GM21367 (cell line): Measurements from ENCODE around the gene DCDC2B.
A peak's percentile ranks its signal among the peaks of the same experiment; 100 is the strongest.
"Not testable (repeated sequence)": the region's sequence is repeated elsewhere in the genome, so short reads cannot be mapped to it uniquely, and the experiment has no call there.

Experiments used
- ATAC-seq: cut with Tn5 transposase; IDR thresholded peaks from one replicate; pipeline ENCODE4 v1.9.1; 2021; ENCODE audit not compliant: unreplicated experiment

DCDC2B gene

DNA sequence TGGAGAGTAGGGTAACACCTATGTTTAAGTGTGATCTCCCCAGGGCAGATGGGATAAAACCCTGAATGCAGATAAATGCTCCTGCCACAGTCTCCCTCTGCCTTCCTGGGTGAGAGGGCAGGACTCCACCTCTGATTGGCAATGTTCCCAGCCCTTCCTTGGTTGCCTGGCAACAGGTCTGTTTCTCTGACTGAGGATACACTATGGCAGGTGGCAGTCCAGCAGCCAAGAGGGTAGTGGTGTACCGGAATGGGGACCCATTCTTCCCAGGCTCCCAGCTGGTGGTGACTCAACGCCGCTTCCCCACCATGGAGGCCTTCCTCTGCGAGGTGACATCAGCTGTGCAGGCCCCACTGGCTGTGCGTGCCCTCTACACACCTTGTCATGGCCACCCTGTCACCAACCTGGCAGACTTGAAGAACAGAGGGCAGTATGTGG lies at the start of gene DCDC2B:
Gene DCDC2B (plus strand): TSS at position 199 of the 438 bp plus-strand sequence. CDS start 5 bp downstream, at position 204.
- no peak for ATAC-seq

DNA sequence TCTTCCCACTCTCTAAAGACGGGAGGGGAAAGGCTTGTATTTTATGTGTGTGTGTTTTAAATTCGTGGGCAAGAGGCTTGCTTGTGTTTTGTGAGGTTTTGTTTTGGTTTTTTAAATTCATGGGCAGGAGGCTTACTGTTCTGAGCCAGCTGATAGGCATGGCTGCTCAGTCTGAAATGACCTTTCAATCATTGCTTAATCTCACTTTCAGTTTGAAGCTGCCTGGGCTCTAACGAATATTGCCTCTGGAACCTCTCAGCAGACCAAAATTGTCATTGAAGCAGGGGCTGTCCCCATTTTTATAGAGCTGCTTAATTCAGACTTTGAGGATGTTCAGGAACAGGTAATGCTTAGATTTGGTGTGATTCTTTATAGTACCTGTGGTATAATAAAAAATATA lies 49.7 kb upstream of the DCDC2B start:
- no peak for ATAC-seq

DNA sequence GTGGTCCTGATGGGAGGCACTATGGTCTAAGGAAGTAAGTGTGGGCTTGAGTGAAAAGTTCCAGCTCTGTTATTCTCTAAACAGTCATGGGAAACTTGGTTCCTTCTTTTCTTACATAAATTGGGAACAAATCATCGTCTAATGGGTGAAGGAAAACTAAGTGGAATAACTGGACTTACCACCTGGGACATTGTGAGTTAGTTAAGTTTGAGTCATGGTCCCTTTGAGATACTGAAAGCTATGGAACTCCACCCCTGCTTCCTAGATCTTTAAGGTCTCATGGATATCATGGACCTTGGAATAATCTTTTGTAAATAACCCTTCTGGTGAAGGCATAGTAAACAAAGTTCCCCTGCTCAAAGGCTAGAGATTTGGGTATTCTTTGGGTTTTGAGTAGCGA lies 45.5 kb upstream of the DCDC2B start:
- no peak for ATAC-seq

DNA sequence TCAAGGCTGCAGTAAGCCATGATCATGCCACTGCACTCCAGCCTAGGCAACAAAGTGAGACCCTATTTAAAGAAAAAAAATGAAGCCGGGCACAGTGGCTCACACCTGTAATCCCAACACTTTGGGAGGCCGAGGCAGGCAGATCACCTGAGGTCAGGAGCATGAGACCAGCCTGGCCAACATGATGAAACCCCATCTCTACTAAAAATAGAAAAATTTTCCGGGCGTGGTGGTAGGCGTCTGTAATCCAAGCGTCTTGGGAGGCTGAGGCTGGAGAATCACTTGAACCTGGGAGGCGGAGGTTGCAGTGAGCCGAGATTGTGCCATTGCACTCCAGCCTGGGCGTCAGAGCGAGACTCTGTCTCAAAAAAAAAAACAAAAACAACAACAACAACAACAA lies 43.3 kb upstream of the DCDC2B start:
- ATAC-seq = not testable (repeated sequence)

DNA sequence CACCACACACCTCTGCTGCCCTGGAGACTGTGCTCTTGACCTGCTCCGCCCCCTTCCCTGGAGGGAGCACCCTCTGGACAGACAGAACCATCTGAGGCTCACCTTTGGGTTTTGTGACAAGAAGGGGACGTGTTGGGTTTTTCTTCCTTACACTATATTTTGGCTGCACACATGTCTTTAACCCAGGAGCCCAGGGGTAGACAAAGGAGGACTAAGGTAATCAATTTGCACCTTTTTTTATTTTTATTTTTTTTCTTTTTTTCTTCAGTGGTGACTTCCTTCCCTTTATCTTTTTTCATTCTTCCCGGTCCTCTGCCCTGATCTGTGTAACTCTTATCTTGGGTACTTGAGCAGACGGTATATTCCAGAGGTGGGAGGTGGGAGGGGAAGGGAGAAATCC lies 37.9 kb upstream of the DCDC2B start:
- no peak for ATAC-seq

DNA sequence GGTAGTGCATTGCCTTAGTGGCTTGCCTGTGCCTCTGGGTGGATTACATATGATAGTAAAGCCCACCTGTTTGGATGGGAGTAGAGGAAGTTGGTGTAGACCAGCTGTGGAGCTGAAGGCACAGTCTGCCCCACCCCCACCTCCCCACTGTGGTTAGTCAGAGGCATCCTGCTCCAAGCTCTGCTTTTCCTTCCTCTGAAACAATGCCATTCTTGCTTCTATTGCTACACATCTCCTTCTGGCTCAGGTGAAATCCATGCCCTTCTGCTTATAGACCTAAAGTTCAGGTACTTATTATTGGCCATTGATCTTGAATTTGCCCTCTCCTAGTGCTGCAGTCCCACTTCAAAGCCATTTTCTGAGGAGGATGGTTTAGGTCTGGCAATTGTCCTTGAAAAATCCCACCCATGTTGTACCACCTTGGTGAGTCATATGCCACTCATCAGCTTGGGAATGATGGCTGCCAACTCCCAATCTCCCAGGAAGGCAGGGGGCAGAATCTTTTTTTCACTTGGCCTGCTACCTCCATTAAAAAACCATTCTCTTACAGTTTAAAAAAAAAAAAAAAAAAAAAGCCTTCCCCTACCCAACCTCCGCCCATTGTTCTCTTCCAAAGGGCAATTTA lies 36.2 kb upstream of the DCDC2B start:
- no peak for ATAC-seq

DNA sequence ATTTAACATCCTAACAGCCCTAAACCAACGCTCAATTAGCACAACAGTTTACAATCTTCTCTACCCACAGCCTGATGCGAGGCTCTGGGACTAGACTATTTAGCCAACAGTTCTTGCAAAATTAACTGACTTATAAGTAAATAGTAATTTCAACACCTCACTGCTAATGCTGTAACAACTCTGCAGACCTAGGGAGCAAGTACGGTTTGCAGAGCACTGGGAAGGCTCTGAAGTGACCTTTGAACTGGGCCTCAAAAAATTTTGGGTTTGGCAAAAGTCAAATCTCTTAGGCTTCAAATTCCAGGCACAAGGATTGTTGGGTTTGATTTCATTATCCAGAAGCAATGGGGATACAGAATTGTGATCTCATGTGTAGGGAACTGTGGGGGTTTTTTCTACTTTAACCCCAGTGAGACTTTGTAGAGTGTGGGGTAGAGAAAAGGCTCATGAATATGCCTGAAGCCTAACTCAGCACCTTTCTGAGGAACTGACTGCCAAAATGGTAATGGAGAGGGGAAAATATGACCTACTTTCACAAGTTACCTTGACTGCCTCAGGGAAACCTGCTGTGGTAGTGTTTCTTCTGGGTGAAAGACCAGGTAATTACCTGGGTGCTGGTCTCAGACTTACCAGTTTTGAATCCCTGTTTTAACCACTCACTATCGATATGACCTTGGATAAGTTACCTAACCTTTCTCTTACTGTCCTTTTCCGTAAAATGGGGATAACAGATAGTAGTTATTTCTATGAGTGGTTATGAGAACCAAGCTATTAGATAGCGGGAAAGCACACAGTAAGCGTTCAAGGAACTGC lies 30.3 kb upstream of the DCDC2B start:
- ATAC-seq = no peak

DNA sequence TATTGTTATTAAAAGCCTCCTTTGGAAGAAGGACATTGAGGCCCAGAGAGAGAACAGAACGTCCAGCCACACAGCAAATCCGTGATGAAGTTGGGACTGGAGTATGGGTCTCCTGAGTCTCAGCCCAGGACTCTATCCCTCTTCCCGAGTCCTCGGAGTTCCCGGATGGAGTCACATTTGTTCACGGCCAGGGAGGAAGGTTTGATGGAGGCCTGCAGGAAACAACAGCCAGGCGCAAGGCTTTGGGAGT lies 29.8 kb upstream of the DCDC2B start:
- peak; percentile 5 for ATAC-seq

DNA sequence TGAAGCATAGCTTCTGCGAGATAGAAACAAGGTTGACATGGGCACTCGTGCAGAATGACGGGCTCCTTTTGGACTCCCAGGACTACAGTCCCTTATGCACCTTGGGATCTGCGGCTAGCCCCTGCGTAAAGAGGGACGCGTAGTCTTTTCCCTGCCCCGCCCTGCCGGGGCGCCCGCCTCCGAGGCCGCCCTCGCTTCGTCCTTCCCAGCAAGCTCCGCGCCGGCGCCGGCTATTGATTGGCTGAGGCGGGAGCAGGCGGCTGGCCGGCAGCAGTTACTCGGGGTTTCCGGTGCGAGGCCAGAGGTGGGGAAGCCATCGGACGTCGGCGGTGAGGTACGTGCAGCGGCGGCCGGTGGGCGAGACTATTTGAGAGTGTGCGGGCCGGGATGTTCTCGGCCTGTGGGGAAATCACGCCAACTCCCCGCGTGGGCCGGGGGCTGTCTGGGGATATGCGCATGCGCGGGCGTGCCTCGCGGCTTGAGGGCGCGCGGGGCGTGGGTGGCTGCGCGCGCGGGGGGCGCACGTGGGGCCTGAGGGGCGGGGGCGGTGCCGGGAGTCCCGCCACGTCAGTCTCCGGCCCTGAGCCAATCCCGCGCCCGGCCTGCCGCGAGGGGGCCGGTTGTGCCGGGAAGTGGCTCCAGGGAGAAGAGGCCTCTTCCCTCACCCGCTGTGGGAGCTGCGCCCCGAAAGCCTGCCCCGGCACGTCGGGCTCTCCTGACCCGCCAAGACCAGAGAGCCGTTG lies 29.3 kb upstream of the DCDC2B start, which contains the start of gene TXLNA:
Gene TXLNA (plus strand): TSS at position 233 of the 743 bp plus-strand sequence. CDS start 671 bp downstream, outside the sequence.
- ATAC-seq = peak; percentile 71

DNA sequence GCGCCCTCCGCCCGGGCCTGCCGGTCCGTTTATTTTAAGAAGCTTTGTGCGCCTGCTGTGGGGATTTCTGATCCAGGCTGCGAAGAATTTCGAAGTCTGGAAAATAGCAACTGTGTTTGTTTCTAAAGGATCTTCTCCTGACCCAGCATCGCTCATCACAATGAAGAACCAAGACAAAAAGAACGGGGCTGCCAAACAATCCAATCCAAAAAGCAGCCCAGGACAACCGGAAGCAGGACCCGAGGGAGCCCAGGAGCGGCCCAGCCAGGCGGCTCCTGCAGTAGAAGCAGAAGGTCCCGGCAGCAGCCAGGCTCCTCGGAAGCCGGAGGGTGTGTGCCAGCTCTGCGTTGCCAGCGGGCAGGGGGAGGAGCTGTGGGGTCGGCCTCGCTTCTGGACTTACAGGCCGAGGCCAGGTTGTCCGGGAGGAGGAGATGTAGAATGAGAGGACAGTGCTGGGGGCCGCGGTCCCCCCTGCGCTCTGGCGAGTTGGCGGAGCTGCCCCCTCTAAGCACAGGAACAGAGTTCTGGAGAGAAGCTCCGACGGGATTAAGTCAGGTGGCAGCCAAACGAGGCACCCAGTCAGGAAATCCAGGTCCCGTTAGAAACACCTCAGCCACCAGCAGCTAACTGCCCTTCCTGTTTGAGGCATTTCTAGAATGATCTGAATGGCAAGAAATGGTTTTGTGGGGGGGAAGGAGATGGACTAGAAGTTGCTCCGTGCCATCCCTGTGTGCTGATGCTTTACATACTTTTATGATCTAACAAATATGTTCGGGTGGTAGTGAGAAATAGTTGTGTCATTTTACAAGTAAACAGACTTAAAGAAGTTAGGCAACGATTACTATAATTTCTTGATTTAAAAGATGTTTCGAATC lies 28.5 kb upstream of the DCDC2B start:
- peak; percentile 9 for ATAC-seq

DNA sequence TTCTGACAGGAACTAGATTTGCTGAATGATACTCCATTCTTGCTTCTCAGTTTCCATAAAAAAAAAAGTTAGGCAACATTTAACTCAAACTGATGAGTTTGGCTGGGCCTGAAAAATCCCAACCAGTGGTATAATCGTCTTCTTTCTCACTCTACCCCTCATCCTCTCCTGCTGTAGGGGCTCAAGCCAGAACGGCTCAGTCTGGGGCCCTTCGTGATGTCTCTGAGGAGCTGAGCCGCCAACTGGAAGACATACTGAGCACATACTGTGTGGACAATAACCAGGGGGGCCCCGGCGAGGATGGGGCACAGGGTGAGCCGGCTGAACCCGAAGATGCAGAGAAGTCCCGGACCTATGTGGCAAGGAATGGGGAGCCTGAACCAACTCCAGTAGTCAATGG lies 27.8 kb upstream of the DCDC2B start:
- ATAC-seq = no peak

DNA sequence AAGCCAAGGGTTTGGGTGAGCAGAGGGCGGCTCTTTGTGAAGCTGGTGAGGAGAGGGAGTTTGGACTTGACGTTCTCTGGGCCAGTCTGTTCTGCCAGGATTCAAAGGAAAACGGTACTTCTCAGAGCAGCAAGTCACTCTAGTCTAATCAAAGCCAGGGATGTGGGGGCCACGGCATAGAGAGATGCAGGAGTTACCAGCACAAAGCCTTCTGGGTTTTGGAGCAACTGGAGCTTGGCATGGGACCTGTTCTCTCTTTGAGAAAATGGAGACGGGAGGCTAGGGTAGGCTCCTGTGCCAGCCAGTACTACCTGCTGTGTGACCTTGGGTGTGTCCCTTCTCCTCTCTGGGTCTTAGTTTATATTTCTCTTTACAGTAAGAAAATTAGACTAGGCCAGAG lies 27.3 kb upstream of the DCDC2B start:
- no peak for ATAC-seq

DNA sequence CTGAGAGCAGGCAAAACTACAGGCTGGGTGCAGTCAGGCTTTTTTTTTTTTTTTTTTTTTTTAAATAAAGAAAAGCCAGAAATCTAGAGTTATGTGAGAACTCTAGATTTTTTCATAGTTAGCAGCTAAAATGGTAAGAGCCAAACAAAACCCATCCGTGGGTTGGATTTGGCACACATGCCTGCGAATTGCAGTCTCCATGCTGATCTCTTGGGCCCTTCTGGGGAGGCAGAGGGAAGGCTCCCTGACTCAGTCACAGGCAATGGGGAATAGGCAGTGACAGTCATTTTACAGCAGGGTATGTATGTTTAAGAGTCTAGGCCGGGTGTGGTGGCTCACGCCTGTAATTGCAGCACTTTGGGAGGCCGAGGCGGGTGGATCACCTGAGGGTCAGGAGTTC lies 26.8 kb upstream of the DCDC2B start:
- ATAC-seq = no peak

DNA sequence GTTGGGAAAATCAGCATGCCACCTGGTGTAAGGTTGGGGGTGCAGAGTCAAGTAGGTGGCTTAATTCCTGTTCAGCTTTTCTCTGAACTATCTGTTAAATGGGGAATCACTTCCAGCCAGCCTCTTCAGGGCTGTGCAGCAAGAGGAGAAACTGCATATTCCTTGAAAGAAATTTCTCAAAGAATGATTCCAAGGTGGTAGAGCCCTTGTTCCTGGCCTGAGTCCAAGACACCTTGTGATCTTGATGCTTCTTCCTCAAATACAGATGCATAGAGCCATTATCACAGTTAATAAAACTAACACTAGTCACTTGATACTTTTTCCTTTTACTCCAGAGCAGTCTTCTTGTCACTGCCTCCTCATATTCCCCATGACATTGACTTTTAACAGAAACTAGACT lies 24.2 kb upstream of the DCDC2B start:
- ATAC-seq = no peak

DNA sequence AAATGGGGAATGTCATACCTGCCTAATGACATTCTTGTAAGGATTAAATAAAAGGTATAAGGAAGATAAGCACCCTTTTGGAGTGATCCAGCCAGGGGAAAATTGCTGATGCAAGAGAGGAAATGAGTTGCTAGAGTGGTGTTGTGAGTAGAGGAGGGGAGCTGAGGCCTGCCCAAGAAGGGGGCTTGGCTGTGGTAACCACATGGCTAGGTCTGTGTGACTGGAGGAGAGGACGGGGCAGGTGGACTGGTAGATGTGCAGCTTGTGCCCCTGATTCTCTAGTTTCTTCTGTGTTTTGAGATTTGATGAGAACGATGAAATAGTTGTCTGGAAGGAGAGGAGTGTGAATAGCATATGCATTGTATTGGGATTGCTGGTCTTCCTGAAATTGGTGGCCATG lies 22.8 kb upstream of the DCDC2B start:
- ATAC-seq = no peak

DNA sequence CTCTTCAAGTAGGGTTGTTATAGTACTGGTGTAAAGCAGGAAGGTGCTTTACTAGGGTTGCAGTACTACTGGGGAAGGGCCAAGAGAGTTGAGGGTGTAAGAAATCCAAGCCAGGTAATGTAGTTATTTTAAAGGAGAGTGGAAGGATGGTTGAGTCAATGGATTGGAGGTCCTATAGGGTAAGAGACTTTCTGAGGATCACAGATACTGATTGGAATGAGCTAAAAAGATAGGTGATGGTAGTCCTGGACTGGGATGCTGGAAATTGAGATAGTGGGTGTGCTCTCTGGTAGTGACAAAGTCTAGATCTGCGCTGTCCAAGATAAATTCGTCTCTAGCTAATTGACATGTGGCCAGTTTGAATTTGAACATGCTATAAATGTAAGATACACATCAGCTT lies 22.4 kb upstream of the DCDC2B start:
- no peak for ATAC-seq

DNA sequence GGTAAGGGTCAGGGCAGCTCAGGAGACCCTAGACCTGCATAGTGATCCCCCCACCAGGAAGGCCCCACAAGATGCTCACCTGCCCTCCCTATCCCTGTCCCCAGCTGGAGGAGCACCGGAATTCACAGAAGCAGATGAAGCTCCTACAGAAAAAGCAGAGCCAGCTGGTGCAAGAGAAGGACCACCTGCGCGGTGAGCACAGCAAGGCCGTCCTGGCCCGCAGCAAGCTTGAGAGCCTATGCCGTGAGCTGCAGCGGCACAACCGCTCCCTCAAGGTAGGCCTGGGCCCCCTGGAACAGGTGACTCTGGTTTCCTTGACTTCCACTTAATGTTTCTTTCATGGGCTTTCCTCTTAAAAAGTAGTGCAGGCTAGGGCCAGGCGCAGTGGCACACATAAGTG lies 21.0 kb upstream of the DCDC2B start:
- ATAC-seq = no peak

DNA sequence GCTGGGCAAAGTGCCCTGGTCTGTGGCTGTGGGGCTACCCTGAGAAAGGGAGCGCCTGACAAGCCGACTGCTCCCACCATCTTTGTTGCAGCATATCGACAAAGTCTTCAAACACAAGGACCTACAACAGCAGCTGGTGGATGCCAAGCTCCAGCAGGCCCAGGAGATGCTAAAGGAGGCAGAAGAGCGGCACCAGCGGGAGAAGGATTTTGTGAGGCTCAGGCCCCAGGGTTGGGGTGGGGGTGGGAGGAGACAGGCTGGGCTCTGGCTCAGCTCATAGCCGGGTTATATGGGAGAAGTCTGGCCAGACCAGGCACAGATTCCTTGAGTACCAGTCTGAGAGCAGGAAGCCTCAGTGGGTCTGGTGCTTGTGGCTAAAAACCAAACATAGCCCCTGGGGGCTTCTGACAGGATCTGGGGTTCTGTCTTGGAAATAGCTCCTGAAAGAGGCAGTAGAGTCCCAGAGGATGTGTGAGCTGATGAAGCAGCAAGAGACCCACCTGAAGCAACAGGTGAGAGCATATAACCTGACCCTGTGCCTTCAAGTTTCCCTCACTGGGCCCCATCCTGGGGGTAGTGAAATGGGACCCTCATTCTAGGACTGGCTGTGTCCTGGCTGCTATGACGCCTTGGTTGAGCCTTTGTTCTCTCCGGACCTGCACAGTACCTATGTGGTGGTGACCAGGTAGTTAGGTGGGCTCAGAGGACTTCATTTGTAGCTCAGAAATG lies 16.5 kb upstream of the DCDC2B start:
- no peak for ATAC-seq

DNA sequence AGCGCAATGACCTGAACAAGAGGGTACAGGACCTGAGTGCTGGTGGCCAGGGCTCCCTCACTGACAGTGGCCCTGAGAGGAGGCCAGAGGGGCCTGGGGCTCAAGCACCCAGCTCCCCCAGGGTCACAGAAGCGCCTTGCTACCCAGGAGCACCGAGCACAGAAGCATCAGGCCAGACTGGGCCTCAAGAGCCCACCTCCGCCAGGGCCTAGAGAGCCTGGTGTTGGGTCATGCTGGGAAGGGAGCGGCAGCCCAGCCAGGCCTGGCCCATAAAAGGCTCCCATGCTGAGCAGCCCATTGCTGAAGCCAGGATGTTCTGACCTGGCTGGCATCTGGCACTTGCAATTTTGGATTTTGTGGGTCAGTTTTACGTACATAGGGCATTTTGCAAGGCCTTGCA lies 13.9 kb upstream of the DCDC2B start:
- ATAC-seq = no peak

DNA sequence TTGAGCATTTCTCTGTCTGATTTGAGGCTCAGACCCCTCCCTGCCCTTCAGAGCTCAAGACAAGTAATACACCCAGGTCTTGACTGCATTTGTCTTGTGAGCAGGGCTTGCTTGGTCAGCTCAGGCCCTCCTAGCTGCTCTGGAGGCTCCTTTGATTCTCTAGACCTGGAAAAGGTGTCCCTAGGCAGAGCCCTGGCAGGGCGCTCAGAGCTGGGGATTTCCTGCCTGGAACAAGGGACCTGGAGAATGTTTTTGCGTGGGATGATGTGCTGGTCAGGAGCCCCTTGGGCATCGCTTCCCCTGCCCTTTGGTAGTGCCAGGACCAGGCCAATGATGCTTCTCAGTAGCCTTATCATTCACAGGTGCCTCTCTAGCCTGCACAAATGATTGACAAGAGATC lies 13.4 kb upstream of the DCDC2B start:
- ATAC-seq = no peak
